GM18909 (cell line): ENCODE measurements around the gene NMD3.

Experiments
- ATAC-seq: cut with Tn5 transposase; IDR thresholded peaks from one replicate; pipeline ENCODE4 v1.9.1; 2021; ENCODE audit warnings: mild to moderate bottlenecking; ENCODE audit not compliant: unreplicated experiment, poor library complexity

The NMD3 gene

DNA sequence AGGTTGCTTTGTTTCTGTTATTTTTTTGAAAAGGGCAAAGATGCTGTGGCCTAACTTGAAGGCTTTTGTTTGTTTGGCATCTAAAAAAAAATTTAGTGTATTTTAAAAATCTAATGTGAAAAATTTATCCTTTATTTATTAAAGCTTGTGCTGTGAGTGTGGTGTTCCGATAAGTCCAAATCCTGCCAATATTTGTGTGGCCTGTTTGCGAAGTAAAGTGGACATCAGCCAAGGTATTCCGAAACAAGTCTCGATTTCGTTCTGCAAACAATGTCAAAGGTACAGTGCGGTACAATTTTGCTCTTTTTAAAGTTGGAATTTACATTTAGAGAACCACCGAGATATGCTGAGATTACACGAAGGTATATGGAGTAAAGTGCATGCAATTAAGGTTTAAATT, 3.7 kb downstream of the NMD3 start:
- ATAC-seq, result no peak

- ATAC-seq, result no peak
Measured at GRCh38 chr3:161230621-161231171, 9.6 kb downstream of the NMD3 start.

DNA sequence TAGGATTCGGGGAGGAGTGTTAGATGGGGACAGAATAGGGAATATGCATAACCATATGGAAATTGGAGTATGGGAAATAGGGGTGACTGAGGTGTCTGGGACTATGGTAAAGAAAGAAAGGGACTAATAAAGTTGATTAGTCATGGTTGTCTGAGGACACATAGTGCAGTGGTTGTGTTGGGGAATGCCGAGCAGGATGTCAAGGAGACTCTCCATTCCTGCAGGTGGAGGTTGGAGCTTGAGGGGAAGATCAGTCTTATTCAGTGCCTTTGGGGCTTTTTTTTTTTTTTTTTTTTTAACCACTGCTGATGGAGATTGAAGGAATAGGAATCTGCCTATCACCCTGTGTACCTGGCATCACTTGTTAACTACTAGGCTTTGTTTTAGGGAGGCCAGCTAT, 10.8 kb downstream of the NMD3 start:
- ATAC-seq, result no peak

DNA sequence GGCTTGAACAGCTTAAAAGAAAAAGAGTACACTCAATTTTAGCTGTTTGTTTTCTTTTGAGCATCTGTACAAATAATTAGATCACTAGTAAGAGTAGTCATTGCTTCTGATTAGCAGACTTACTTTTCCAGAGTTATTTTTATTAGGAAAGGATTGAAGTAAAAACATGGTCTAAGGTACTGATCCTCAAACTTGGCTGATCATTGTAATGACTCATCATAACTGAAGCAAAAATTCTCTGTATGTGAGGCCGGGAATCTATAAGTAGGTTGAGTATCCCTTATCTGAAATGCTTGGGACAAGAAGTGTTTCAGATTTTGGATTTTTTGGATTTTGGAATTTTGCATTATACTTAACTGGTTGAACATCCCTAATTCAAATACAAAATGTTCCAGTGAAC, 12.4 kb downstream of the NMD3 start:
- ATAC-seq, result no peak

- no peak for ATAC-seq
Measured at GRCh38 chr3:161236240-161236639, 15.1 kb downstream of the NMD3 start.

DNA sequence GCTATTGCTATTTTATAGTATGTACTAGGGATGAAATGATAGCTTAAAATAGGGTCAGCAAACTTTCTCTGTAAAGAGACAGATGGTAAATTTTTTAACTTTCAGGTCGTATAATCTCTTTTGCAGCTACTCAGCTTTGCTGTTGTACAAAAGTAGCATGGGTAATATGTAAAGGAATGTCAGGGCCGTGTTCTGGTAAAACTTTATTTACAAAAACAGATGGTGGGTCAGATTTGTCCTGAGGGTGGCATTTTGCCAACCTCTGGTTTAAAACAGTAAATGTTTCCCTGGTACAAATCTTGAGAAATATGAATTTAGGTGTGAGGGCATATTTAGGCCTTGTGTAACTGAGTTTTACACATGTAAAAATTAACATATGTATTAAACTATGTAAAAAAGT, 18.6 kb downstream of the NMD3 start:
- no peak for ATAC-seq

- no peak for ATAC-seq
Measured at GRCh38 chr3:161244538-161244937, 23.4 kb downstream of the NMD3 start.

DNA sequence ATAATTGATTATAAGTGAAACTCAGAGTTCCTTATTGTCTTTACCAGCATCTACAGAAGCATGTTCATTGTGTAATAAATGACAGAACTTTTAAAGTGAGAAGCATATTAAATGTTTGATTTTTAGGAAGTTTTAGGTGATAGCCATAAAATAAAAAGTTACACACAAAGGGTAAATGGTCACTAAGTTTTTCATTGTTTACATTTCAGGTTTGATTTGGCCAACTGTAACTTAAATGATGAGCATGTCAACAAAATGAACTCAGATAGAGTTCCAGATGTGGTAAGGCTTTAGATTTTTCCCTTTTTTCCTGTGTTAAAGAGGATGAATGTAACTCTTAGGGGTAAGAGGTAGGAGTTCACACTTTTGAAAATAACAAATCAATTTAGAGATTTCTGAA, 25.9 kb downstream of the NMD3 start:
- no peak for ATAC-seq

- ATAC-seq, result no peak
Measured at GRCh38 chr3:161250116-161250515, 29.0 kb downstream of the NMD3 start.

- no peak for ATAC-seq
Measured at GRCh38 chr3:161251716-161252115, 30.6 kb downstream of the NMD3 start.

DNA sequence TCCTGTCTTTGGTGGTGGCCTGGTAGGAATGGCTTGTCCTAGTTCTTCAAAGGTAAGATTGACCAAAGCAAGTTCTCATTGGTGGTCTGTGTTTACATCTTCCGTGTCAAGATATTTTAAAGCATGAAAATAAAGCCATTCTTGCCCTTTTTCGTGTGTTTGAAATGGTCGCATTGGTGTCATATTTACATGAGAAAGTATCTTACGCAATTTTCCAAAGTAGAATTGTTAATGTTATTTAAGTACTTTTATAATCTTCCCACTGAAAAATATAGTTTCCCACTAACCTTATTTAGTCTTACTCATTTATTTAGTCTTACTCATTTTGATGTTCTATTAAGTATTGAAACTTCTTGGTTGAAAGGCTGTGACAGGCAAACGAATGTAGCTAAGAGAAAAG, 31.0 kb downstream of the NMD3 start:
- ATAC-seq, result no peak

DNA sequence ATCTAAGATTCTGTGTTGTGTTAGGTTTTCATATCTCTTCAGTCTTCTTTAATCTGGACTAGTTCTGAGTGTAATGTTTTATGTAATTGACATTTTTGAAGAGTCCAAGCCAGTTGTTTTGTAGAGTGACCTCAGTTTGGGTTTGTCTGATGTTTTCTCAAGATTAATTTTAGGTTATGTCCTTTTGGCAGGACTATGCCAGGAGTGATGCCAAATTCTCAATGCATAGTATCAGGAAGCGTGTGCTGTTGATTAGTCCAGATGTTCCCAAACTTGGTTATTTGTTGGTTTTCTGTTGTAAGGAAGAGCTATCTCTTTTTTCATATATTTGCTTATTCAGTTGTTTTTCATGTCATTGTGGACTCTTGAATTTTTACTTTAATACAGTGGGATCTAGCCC, 32.6 kb downstream of the NMD3 start:
- no peak for ATAC-seq

DNA sequence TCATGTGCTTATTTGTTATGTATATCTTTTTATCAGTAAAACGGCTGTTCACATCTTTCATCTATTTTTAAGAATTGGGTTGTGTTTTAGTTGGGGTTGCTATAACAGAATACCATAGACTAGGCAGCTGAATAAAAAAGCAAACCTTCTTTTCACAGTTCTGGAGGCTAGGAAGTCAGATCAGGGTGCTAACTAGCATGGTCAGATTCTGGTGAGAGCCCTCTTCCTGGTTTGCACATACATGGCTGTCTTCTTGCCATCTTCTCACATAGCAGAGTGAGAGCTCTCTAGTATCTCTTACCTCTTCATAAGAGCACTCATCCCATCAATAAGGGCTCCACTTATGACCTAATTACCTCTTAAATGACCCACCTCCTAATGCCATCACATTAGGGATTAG, 33.8 kb downstream of the NMD3 start:
- no peak for ATAC-seq

DNA sequence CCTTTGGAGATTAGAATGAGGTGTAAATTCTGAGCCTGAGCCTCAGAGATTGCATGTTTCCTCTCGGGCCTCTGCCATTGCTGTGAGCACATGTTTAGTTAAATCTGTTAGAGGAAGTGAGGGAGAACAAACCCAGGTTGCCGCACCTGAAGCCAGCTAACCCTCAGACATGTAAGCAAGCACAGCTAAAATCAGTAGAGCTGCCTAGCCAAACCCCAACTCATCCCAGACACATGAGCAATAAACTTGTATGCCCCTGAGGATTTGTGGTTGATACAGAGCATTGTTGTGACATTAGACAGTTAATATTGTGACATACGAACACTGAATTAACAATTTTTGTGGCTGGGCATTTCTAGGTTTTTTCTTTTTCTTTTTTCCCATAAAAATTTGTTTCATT, 41.9 kb downstream of the NMD3 start:
- no peak for ATAC-seq

DNA sequence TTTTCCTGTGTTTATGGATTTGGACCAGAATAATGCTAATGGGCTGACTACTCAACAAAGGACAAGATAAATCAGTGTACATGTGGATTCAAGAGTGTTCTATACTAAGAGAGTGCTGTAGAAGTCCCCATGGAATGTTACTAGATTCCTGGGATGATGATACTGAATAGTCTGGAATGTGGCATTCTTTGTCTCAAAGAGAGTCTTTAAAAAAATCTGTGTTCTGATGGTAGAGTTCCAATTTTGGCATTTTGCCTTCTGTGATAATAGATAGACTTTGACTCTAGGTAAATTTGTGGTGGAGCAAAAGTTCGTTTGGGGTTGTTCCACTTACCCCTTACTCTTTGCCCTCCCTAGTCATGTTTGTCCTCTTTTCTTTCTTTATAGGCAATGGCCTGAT, 43.7 kb downstream of the NMD3 start:
- ATAC-seq, result no peak

DNA sequence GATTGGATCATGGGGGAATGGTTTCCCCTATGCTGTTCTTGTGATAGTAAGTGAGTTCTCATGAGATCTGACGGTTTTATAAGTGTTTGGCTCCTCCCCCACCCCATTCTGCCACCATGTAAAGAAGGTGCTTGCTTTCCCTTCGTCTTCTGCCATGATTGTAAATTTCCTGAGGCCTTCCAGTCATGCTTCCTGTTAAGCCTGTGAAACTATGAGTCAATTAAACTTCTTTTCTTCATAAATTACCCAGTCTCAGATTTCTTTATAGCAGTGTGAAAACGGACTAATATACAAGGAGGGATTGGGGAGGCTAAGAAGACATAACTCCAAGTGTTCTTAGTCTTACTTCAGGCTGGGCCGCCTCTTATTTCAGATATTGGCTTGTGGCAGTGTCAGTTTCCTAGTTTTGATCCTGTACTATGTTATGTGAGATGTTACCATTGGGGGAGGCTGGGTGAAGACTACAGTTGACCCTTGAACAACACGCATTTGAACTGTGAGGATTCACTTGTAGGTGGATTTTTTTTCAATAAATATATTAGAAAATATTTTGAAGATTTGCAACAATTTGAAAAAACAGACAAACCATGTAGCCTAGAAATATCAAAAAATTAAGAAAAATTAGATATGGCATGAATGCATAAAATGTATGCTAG, 44.9 kb downstream of the NMD3 start:
- ATAC-seq, result no peak

DNA sequence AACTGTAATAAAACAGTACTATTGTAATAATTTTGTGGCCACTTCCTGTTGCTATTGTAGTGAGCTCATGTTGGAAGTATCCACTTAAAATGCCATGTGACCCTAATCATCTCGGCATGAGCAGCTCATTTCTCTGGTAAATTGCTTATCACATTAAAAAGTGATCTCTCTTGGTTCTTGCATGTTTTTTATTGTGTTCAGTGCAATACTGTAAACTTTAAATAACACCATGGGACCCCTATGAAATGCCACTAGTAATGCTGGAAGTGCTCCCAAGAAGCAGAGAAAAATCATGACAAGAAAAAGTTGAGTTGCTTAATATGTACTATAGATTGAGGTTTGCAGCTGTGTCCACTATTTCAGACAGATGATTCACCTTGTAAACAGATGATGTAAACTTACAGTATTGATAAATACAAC, 45.6 kb downstream of the NMD3 start:
- no peak for ATAC-seq

GRCh38 chr3:161267646-161268045, 46.5 kb downstream of the NMD3 start:
- ATAC-seq, result no peak

- no peak for ATAC-seq
Measured at GRCh38 chr3:161268601-161269000, 47.5 kb downstream of the NMD3 start.

GRCh38 chr3:161270991-161271390, 49.9 kb downstream of the NMD3 start:
- no peak for ATAC-seq

GRCh38 chr3:161271646-161272045, 50.5 kb downstream of the NMD3 start:
- ATAC-seq, result no peak

DNA sequence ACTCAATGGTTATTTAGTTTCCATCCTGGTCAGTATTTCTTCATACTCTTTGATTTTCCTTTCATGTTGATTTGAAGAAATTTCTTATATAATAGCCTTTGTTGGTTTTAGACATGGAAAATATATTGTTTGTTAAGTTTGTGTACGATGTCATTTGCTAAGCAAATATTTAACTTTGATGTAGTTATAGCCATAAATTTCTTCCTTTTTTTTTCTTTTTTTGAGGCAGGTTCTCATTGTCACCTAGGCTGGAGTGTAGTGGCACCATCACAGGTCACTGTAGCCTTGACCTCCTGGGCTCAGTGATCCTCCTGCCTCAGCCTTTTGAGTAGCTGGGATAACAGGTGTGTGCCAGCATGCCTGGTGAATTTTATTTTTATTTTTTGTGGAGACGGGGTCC, 51.4 kb downstream of the NMD3 start:
- ATAC-seq, result no peak
